AG04450 (cell line): ENCODE measurements around the gene FSTL5. TPM values are rescaled to one million over a fixed set of nuclear protein-coding genes. Genes with fewer than 3 reads are reported as not detected.

Experiments used
- CTCF ChIA-PET: fragments of 300-600, 350-600 bp; formaldehyde crosslinking; extraction: SDS; loops from one replicate; lab custom pipeline; 2022; ENCODE audit warnings: antibody characterized with exemption, inconsistent platforms; lab: Charles Lee
- POLR2A ChIA-PET: fragments of 350-600 bp; formaldehyde crosslinking; extraction: SDS; loops from one replicate; lab custom pipeline; 2021; ENCODE audit warnings: antibody characterized with exemption, inconsistent platforms; lab: Yijun Ruan, JAX
- DNase-seq: peaks from one replicate; pipeline ENCODE4 v3.0.0-alpha.2; 2011; ENCODE audit warnings: low read depth, low spot score
- H3K27ac ChIP-seq: one replicate; pipeline ENCODE4 v1.5.1; 2012; ENCODE audit warnings: low read depth, low read length, control low read depth
- H3K27me3 ChIP-seq: one replicate; pipeline ENCODE4 v1.6.0; 2012; ENCODE audit warnings: low read length; ENCODE audit not compliant: control insufficient read depth, insufficient read depth
- H3K4me3 ChIP-seq: 2 replicates; pipeline ENCODE4 v1.5.1; 2011; ENCODE audit warnings: mild to moderate bottlenecking, low read depth, low read length, control low read depth
- H3K9me3 ChIP-seq: 2 replicates; pipeline ENCODE4 v1.5.1; 2012; ENCODE audit warnings: low read length; ENCODE audit not compliant: control insufficient read depth, insufficient read depth
- CTCF ChIP-seq: IDR thresholded peaks from 2 replicates; pipeline ENCODE4 v1.5.1; 2011; ENCODE audit warnings: low read depth, low read length, control low read depth, inconsistent platforms
- polyA plus RNA-seq: library from polyadenylated mRNA; depleted of rRNA; stranded (reverse); fragments of >200 nt; gene quantifications from 2 replicates; pipeline ENCODE4 v1.2.3, GENCODE V29; 2011

Gene FSTL5
- polyA plus RNA-seq, 1 experiment = not detected

GRCh38 chr4:161343569-161343950 is 820.2 kb downstream of the FSTL5 start:
- POLR2A ChIA-PET = no interaction called here

GRCh38 chr4:161342881-161343568 is 820.8 kb downstream of the FSTL5 start:
- ChIA-PET POLR2A (no interaction called here), CTCF (no interaction called here)
- no peak overlapping the region for H3K27ac ChIP-seq
- H3K4me3 ChIP-seq = no peak overlapping the region
- TF ChIP-seq CTCF = no peak
- no peak for DNase-seq
- no peaks in the 10 kb centered on the region for H3K27me3 ChIP-seq
- H3K9me3 ChIP-seq = peaks cover 6% of the 10 kb centered on the region

More at GRCh38 chr4:161343569-161343950, 820.2 kb downstream of the FSTL5 start:
- no peak for TF ChIP-seq CTCF
- H3K4me3 ChIP-seq = no peak overlapping the region
- H3K27me3 ChIP-seq = no peaks in the 10 kb centered on the region
- no peak for DNase-seq
- H3K9me3 ChIP-seq = peaks cover 2% of the 10 kb centered on the region; the same call in 1 of the 2 replicates
- CTCF ChIA-PET = no interaction called here
- H3K27ac ChIP-seq = no peak overlapping the region

- CTCF ChIA-PET = no interaction called here
- Histone ChIP-seq H3K27ac (no peak overlapping the region), H3K9me3 (peaks cover 13% of the 10 kb centered on the region), H3K4me3 (no peak overlapping the region), H3K27me3 (no peaks in the 10 kb centered on the region)
- DNase-seq = no peak
- no peak for TF ChIP-seq CTCF
- POLR2A ChIA-PET = no interaction called here
Measured at GRCh38 chr4:161336621-161337020, 827.2 kb downstream of the FSTL5 start.

GRCh38 chr4:161336016-161336530 is 827.7 kb downstream of the FSTL5 start:
- Histone ChIP-seq H3K4me3 (no peak overlapping the region), H3K27ac (no peak overlapping the region), H3K9me3 (peaks cover 13% of the 10 kb centered on the region), H3K27me3 (no peaks in the 10 kb centered on the region)
- no peak for DNase-seq
- ChIA-PET CTCF (no interaction called here), POLR2A (no interaction called here)
- no peak for TF ChIP-seq CTCF
